ENCODE measurements around the gene RIPOR1.

The RIPOR1 gene

DNA sequence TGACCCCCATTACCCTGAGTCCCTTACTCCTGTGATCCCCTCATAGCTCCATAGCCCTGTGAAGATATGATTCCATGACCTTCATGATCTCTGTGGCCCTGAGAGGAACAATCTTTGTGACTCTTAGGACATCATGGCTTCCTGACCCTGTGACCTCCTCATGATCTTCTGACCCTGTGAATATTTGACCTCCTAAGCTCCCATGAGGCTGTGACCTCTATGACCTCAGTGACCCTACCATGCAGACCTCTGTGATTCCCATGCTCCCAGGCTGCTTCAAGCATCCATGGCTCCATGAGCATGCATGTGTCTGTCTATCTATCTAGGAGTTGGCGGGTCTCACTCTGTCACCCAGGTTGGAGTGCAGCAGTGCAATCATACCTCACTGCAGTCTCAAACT is 12.1 kb downstream of the RIPOR1 start:
- DNase-seq: no peak

GRCh38 chr16:67541391-67542263 is 13.0 kb downstream of the RIPOR1 start:
- DNase-seq: no peak

GRCh38 chr16:67542464-67542863 is 13.8 kb downstream of the RIPOR1 start:
- peak; percentile 44 to 70 for DNase-seq

GRCh38 chr16:67543036-67543435 is 14.4 kb downstream of the RIPOR1 start:
- no peak for DNase-seq

DNA sequence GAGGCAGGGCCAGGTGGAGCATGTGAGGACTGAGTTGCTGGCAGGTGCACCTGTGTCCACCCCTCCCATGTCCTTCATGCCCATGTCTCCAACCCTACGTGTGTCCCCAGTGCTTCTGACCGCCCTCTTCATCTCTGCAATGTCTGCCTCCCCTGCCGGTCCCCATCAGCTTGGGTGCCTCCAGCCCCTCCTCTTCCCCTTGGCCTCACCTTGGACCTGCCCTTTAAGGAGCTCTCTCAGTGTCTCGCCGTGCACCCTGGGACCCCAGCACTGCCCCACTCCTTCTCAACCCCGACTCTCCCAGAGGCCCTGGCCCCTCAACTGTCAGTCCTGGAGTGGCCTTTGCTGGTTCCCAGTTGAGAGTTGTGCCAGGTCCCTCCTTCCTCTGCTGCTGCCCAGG is 15.0 kb downstream of the RIPOR1 start:
- DNase-seq: no peak

DNA sequence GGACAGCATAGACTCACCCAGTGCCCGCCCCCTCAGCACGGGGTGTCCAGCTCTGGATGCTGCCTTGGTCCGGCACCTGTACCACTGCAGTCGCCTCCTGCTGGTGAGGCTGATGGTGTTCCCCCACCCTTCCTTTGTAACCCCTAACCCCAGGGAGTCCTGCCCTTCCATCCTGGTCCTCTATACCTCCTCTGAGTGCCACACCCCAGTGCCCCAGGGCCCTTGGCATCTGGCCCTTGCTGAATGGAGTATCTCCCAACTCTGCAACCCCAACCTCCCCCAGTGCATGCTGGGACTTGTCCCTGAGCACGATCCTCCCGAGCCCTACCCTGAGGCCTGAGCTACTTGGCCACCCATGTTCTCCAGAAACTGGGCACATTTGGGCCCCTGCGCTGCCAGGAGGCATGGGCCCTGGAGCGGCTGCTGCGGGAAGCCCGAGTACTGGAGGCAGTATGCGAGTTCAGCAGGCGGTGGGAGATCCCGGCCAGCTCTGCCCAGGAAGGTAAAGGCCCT is 15.8 kb downstream of the RIPOR1 start:
- DNase-seq: no peak

- DNase-seq: no peak
Observed at GRCh38 chr16:67544844-67545664, 16.4 kb downstream of the RIPOR1 start.

DNA sequence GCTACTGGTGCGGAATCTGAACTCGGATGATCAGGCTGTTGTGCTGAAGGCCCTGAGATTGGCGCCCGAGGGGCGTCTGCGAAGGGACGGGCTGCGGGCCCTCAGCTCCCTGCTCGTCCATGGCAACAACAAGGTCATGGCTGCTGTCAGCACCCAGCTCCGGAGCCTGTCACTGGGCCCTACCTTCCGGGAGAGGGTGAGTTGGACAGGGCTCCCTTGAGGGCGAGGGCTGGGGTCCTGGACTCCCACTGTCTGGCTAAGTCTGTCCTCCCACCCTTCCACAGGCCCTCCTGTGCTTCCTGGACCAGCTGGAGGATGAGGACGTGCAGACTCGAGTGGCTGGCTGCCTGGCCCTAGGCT is 17.0 kb downstream of the RIPOR1 start:
- no peak for DNase-seq

GRCh38 chr16:67546091-67546501 is 17.5 kb downstream of the RIPOR1 start:
- no peak for DNase-seq

- peak; percentile 64 to 74 for DNase-seq
Observed at GRCh38 chr16:67546761-67547422, 18.3 kb downstream of the RIPOR1 start.

- no peak for DNase-seq
Observed at GRCh38 chr16:67547423-67548264, 19.0 kb downstream of the RIPOR1 start.

- no peak for DNase-seq
Observed at GRCh38 chr16:67548265-67549126, 19.9 kb downstream of the RIPOR1 start.

DNA sequence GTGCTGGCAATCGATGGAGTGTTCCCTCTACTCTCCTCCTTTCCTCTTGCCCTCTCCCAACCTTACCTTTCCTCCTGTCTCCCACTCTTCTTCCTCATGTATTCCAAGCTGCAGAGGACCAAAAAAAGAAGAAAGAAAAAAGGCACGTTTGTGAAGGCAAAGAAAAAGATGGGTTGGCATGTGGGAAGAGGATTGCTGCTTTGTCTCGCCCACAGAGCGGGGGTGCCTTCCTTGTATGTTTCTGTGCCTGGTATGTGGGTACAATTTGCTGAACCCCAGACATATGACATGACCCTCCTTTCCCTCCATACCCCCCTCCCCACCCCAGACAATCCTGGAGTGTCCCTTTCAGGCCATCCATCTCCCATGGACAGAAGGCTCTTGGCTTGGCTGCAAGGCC is 20.6 kb downstream of the RIPOR1 start:
- DNase-seq: no peak

GRCh38 chr16:67549936-67550335 is 21.3 kb downstream of the RIPOR1 start:
- no peak for DNase-seq

DNA sequence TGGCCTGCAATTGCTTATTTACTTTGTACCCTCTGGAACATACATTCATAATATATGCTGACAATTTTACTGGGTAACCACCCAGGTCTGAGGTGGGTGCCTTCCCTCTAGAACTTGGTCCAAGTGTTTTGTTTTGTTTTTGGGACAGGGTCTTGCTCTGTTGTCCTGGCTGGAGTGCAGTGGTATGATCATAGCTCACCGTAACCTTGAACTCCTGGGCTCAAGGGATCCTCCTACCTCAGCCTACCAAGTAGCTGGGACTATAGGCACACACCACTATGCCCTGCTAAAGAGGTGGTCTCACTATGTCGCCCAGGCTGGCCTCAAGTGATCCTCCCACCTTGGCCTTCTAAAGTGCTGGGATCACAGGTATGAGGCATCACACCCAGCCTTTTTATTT is 22.5 kb downstream of the RIPOR1 start:
- DNase-seq: no peak

- no peak for DNase-seq
Observed at GRCh38 chr16:67551972-67552371, 23.3 kb downstream of the RIPOR1 start.

DNA sequence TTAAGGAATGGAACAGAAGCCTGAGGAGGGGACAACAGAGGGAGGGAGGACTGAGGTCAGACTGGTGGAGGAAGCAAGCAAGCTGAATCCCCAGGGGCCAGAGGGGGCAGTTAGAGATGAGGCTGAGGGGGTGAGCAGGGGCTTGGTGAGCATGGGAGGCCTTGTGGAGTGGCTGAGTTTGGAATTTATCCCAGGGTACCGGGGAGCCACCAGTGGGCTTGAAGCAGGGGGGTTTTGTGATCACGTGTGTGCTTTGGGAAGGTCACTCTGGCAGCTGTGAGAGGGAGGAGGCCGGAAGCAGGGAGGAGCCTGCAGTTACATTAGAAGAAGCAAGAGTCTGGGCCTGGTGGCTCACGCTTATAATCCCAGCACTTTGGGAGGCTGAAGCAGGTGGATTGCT is 23.8 kb downstream of the RIPOR1 start:
- no peak for DNase-seq

DNA sequence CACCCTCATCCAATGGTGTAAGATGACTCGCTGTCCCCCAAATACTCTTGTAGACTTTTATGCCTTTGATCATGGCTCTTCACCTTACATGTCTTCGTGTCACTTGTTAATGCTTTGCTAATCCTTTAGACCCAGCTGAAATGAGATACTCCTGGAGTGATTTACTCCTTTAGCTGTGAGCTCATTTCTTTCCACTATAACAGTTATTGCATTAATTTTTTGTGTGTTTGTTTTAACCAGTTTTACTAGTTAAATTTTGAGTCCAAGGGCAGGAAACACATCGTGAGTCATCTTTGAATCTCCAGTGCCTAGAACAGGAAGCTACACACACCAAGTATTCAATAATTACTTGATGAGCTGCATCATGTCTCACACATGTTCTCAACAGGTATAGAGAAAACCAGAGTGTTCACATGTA is 27.2 kb downstream of the RIPOR1 start:
- no peak for DNase-seq

DNA sequence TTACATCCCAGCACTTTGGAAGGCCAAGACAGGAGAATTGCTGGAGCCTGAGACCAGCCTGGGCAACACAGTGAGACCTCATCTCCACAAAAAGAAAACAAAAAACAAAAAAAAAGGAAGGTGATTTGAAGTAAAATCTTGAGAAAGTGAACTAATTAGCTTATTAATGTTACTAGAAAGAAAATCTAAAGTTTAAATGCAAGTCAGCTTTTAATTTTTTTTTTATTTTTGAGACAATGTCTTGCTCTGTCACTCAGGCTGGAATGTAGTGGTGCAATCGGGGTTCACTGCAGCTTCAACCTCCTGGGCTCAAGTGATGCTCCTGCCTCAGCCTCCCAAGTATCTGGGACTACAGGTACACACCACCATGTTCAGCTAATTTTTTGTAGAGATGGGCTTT is 30.2 kb downstream of the RIPOR1 start:
- DNase-seq: no peak

GRCh38 chr16:67560827-67561342 is 32.3 kb downstream of the RIPOR1 start:
- DNase-seq: no peak

- no peak for DNase-seq
Observed at GRCh38 chr16:67561501-67561823, 32.8 kb downstream of the RIPOR1 start.

Data from stimulated activated CD4-positive, alpha-beta T cell treated with anti-CD3 and anti-CD28 coated beads, Interleukin-4, amount 100 ng/mL, for 4 hours (primary cell).